ENCODE measurements around the gene PPP1R13B. TPM values are rescaled to one million over a fixed set of nuclear protein-coding genes. Genes with fewer than 3 reads are reported as not detected.

Gene PPP1R13B, protein sequence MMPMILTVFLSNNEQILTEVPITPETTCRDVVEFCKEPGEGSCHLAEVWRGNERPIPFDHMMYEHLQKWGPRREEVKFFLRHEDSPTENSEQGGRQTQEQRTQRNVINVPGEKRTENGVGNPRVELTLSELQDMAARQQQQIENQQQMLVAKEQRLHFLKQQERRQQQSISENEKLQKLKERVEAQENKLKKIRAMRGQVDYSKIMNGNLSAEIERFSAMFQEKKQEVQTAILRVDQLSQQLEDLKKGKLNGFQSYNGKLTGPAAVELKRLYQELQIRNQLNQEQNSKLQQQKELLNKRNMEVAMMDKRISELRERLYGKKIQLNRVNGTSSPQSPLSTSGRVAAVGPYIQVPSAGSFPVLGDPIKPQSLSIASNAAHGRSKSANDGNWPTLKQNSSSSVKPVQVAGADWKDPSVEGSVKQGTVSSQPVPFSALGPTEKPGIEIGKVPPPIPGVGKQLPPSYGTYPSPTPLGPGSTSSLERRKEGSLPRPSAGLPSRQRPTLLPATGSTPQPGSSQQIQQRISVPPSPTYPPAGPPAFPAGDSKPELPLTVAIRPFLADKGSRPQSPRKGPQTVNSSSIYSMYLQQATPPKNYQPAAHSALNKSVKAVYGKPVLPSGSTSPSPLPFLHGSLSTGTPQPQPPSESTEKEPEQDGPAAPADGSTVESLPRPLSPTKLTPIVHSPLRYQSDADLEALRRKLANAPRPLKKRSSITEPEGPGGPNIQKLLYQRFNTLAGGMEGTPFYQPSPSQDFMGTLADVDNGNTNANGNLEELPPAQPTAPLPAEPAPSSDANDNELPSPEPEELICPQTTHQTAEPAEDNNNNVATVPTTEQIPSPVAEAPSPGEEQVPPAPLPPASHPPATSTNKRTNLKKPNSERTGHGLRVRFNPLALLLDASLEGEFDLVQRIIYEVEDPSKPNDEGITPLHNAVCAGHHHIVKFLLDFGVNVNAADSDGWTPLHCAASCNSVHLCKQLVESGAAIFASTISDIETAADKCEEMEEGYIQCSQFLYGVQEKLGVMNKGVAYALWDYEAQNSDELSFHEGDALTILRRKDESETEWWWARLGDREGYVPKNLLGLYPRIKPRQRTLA
- 18.9 TPM for total RNA-seq

DNA sequence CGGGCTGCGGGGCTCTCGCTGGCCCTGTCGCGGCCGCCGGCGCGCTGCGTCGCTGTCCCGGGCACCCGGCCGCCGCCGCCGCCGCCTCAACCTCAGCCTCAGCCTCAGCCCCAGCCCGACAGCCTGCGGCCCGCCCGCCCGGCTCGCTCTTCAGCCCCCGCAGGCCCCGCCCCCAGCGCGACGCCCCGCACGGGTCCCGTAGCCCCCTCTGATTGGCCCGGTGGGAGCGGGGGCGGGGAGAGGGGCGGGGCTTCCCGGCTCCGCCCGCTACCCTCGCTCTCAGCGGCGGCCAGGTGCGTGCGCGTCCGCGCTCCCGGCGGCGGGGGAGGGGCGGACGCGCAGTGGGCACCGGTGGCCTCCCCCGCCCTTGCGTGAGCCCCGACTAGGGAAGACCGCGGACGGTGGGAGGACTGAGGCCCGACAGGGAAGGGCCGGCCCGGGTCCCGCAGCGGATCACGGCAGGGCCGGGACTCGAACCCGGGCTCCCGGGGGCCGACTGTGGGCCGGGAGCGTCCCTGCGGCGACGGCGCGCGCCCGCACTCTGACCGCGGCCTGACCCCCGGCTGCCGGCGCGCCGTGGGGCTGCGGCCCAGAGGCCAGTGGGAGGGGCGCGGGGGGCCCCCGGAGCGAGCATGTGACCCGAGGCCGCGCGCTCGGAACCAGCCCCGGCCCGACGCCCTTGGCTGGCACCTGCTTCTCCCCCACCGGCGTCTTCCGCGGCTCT is at the start of gene PPP1R13B:
TSS of gene PPP1R13B (minus strand) at position 125 of the 724 bp plus-strand sequence. CDS start 268 bp downstream, outside the sequence.

DNA sequence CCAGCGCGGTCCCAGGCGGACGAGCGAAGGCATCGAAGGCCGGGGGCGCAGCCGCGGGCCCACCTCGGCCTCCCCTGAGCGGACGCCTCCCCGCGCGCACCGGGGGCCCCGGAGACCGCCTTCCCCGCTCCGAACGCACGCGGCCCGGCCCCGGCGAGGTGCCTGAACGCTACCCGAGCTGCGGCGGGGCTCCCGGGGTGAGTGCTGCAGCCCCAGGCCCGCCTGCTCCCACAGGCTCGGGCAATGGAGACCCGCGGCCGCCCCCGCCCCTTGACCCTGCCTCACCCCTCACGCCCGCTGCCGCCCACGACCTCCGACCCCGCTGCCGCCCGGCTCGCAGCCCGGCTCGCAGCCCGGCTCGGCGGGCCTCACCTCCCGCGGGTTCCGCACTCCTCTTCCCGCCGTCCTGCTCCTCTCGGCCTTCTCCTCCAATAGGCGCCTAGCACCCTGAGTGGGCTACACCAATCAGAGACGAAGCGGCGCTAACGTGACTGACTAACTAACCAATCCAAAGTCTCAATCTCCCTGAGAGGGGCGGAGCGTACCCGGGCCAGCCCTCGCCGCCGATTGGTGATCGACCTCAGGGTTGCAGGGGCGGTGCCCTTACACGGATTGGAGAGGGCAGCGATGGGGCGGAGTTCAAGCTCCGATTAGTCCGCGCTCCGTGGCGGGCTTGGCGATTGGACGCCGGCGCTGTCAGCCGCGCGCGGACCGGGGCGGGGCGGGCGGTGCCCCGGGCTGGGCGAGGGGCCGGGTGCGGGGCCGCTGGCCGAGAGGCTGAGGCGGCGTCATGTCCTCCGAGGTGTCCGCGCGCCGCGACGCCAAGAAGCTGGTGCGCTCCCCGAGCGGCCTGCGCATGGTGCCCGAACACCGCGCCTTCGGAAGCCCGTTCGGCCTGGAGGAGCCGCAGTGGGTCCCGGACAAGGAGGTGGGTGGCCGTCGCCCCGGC is 132.0 kb downstream of the PPP1R13B start, which contains the start of the genes XRCC3 and ZFYVE21:
TSS of gene XRCC3 (minus strand) at position 400 of the 949 bp plus-strand sequence. CDS start 4,364 bp downstream, outside the sequence.
TSS of gene ZFYVE21 (plus strand) at position 759 of the 949 bp plus-strand sequence. CDS start at position 791, 32 bp downstream.

Small RNA genes lying within 50 kb of the gene (small RNA-seq; reads per million reads assigned to genes)
- gene RF00019 (not detected), gene RF00280 (not detected)

Other genes with a start within 250 kb of the PPP1R13B start
- gene KLC1, start 218.4 kb downstream of the PPP1R13B start, total RNA-seq: 465 TPM
- 10.4 TPM for gene XRCC3, start 132.1 kb downstream of the PPP1R13B start, total RNA-seq
- gene ZFYVE21, start 131.8 kb downstream of the PPP1R13B start, total RNA-seq: 39.9 TPM
- 4.4 TPM for gene TDRD9, start 80.9 kb upstream of the PPP1R13B start, total RNA-seq
- gene RD3L, start 95.0 kb upstream of the PPP1R13B start, total RNA-seq: 1.2 TPM
- gene ASPG, start 238.1 kb upstream of the PPP1R13B start, total RNA-seq: 0.46 TPM

All from diencephalon (tissue), 1 donor.